ENCODE measurements around the gene SP4. TPM values are rescaled to one million over a fixed set of nuclear protein-coding genes. Genes with fewer than 3 reads are reported as not detected.

Gene SP4
- total RNA-seq, 3 donors from 2014 or later: 17.3 to 32.8 (median 23.0) TPM

DNA sequence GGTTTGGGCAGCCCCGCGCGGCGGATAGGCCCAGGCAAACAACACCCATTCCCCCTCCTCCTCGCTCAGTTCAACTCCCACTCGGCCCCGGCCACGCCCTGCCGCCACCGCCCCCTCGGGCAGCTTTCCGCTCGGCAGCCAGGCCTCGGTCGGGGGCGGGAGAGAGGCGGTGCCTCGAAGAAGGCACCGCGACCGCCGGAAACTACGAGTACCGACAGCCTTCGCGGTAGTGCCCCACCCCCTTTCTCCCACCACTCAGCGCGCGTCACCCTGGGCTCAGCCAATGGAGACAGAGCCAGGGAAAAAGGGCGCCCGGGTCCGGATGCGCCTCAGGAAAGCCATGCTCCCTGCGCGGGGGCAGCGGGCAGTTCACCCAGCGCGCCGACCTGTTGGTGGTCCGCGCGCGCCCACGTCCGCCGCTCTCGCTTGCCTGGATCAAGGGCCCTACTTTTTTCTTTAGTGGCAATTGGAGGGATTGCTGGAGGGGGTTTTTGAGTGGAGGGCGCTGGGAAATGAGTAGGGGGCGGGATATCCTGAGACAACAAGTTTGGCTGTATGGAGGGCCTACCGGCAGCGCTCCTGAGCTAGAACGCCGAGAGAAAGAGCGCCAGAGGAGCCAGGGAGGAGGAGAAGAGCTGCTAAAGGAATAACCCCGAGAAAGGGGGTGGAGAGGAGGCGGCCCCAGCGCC lies 557 bp upstream of the SP4 start:
- H3K27ac ChIP-seq: peak overlapping the region; percentile 98 to 99
- H3K4me1 ChIP-seq: peaks cover 0 to 10% of the 10 kb centered on the region in 2 donors
- H3K9me3 ChIP-seq: no peaks in the 10 kb centered on the region
- intact Hi-C loops (cut with DNase I; ENCODE audit: low total_unique reads): no loop called here
- TF ChIP-seq POLR2AphosphoS5 (IDR thresholded peaks at IDR 0.05) (peak; percentile 65 to 70 (median 69)), POLR2A (IDR thresholded peaks at IDR 0.05) (peak; percentile 53)
- TF ChIP-seq, protein P1, sequence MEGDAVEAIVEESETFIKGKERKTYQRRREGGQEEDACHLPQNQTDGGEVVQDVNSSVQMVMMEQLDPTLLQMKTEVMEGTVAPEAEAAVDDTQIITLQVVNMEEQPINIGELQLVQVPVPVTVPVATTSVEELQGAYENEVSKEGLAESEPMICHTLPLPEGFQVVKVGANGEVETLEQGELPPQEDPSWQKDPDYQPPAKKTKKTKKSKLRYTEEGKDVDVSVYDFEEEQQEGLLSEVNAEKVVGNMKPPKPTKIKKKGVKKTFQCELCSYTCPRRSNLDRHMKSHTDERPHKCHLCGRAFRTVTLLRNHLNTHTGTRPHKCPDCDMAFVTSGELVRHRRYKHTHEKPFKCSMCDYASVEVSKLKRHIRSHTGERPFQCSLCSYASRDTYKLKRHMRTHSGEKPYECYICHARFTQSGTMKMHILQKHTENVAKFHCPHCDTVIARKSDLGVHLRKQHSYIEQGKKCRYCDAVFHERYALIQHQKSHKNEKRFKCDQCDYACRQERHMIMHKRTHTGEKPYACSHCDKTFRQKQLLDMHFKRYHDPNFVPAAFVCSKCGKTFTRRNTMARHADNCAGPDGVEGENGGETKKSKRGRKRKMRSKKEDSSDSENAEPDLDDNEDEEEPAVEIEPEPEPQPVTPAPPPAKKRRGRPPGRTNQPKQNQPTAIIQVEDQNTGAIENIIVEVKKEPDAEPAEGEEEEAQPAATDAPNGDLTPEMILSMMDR (IDR thresholded peaks at IDR 0.05): peak in 1 of 3 donors; percentile 42
- no peaks in the 10 kb centered on the region for H3K27me3 ChIP-seq
- peak overlapping the region; percentile 69 to 86 (median 83) for H3K4me3 ChIP-seq
- H3K36me3 ChIP-seq: no peaks in the 10 kb centered on the region
- peak; percentile 98 for DNase-seq (ENCODE audit: low spot score in 2 of 2)

GRCh38 chr7:21428659-21428941 lies 717 bp downstream of the SP4 start:
- Histone ChIP-seq H3K27me3 (no peaks in the 10 kb centered on the region), H3K36me3 (no peaks in the 10 kb centered on the region), H3K9me3 (no peaks in the 10 kb centered on the region), H3K27ac (peak overlapping the region; percentile 98 to 99), H3K4me3 (peak overlapping the region; percentile 69 to 86 (median 83)), H3K4me1 (peaks cover 0 to 10% of the 10 kb centered on the region in 2 donors)
- TF ChIP-seq POLR2A (IDR thresholded peaks at IDR 0.05) (no peak), POLR2AphosphoS5 (IDR thresholded peaks at IDR 0.05) (no peak)
- TF ChIP-seq, protein P1 (IDR thresholded peaks at IDR 0.05): no peak
- no peak for DNase-seq (ENCODE audit: low spot score in 2 of 2)
- intact Hi-C loops (cut with DNase I; ENCODE audit: low total_unique reads): no loop called here

DNA sequence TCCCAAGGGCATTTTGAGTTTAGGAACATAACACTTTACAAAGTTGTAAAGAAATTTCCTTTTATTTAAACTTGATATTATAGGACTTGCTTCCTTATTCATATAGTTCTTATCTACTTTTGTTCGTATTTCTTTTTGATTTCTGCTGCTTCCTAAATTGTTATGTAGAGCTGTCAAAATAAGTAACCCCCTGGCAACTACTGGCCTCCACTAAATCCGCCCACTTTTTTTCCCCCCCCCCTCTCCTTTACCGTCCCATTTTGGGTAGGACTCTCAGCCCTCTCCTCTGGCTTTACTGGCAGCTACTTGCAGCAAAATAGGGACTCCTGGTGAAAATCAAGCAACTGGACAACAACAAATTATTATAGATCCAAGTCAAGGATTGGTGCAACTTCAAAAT lies 1.1 kb downstream of the SP4 start:
- no peak for DNase-seq (ENCODE audit: low spot score in 2 of 2)
- Histone ChIP-seq H3K27me3 (no peaks in the 10 kb centered on the region), H3K27ac (peak overlapping the region in 1 of 2 donors; percentile 99), H3K4me3 (peak overlapping the region; percentile 69 to 86 (median 83)), H3K9me3 (no peaks in the 10 kb centered on the region), H3K4me1 (peaks cover 0 to 10% of the 10 kb centered on the region in 2 donors), H3K36me3 (no peaks in the 10 kb centered on the region)
- TF ChIP-seq, protein P1 (IDR thresholded peaks at IDR 0.05): no peak
- no peak for TF ChIP-seq POLR2AphosphoS5 (IDR thresholded peaks at IDR 0.05)
- TF ChIP-seq POLR2A (IDR thresholded peaks at IDR 0.05): no peak
- intact Hi-C loops (cut with DNase I; ENCODE audit: low total_unique reads): no loop called here

DNA sequence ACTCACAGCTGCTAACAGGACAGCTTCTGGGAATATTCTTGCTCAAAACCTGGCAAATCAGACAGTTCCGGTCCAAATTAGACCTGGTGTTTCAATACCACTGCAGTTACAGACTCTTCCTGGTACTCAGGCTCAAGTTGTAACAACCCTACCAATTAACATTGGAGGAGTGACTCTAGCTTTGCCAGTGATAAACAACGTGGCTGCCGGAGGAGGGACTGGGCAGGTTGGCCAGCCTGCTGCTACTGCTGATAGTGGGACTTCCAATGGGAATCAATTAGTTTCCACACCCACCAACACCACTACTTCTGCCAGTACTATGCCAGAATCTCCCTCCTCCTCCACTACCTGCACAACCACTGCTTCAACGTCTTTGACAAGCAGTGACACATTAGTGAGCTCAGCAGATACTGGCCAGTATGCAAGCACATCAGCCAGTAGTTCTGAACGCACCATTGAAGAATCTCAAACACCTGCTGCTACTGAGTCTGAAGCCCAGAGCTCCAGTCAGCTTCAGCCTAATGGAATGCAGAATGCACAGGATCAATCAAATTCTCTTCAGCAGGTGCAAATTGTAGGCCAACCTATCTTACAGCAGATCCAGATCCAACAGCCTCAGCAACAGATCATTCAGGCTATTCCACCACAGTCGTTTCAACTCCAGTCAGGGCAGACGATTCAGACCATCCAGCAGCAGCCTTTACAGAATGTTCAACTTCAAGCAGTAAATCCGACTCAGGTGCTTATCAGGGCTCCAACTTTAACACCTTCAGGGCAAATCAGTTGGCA lies 2.1 kb downstream of the SP4 start:
- intact Hi-C loops (cut with DNase I; ENCODE audit: low total_unique reads): no loop called here
- peaks cover 0 to 10% of the 10 kb centered on the region in 2 donors for H3K4me1 ChIP-seq

More for the DNA sequence above, 2.1 kb downstream of the SP4 start:
- DNase-seq (ENCODE audit: low spot score in 2 of 2): no peak
- H3K36me3 ChIP-seq: no peaks in the 10 kb centered on the region
- no peak for TF ChIP-seq POLR2A (IDR thresholded peaks at IDR 0.05)
- no peak for TF ChIP-seq POLR2AphosphoS5 (IDR thresholded peaks at IDR 0.05)
- TF ChIP-seq, protein P1 (IDR thresholded peaks at IDR 0.05): no peak
- no peaks in the 10 kb centered on the region for H3K9me3 ChIP-seq
- H3K27me3 ChIP-seq: no peaks in the 10 kb centered on the region
- H3K4me3 ChIP-seq: no peak overlapping the region
- no peak overlapping the region for H3K27ac ChIP-seq
